Endothelial cell of umbilical vein (primary cell): ENCODE data around the gene DENR. TPM values are rescaled to one million over a fixed set of nuclear protein-coding genes. Genes with fewer than 3 reads are reported as not detected.
"Not testable (repeated sequence)": the region's sequence is repeated elsewhere in the genome, so short reads cannot be mapped to it uniquely, and the experiment has no call there.

Experiments used
- BruUV-seq: library from RNA; stranded (reverse); fragments of 400-500 nt; replicated peaks from 2 replicates; lab custom pipeline; 2021; lab: Mats Ljungman, UMichigan
- CTCF ChIA-PET: fragments of 300-600, 350-600 bp; sonication (Branson Sonifier 250); formaldehyde crosslinking; loops from one replicate; lab custom pipeline; 2021; ENCODE audit warnings: antibody characterized with exemption, inconsistent platforms; lab: Charles Lee
- POLR2A ChIA-PET: fragments of 300-600, 350-600 bp; sonication (Branson Sonifier 250); formaldehyde crosslinking; loops from one replicate; lab custom pipeline; 2021; ENCODE audit warnings: antibody characterized with exemption, inconsistent platforms; lab: Charles Lee
- DNase-seq: peaks from one replicate; pipeline ENCODE4 v3.0.0-alpha.2; 2011; ENCODE audit warnings: low read depth, low spot score
- FAIRE-seq: peaks from 2 replicates; lab custom pipeline; 2011; peaks lifted over from hg19 to GRCh38; lab: Jason Lieb, UNC
- H2AFZ ChIP-seq: 2 replicates; pipeline ENCODE4 v1.6.0; 2012; ENCODE audit warnings: low read depth, low read length, control low read depth, inconsistent platforms
- H3K27ac ChIP-seq: 2 replicates; pipeline ENCODE4 v1.5.1; 2011; ENCODE audit warnings: low read depth, mild to moderate bottlenecking, control low read depth, low read length, moderate library complexity; ENCODE audit not compliant: insufficient read depth
- H3K27me3 ChIP-seq, 2 experiments: 2 replicates each; pipeline versions ENCODE4 v1.6.0 to v1.6.1; 2011; ENCODE audit warnings: low read length in 2 of 2, mixed read lengths in 1 of 2; ENCODE audit not compliant: control insufficient read depth in 2 of 2, insufficient read depth in 2 of 2
- H3K36me3 ChIP-seq, 2 experiments: 2 replicates in 1 of 2; 3 replicates in 1 of 2; pipeline ENCODE4 v1.5.1; 2011; ENCODE audit warnings: low read length in 2 of 2, mild to moderate bottlenecking in 1 of 2, moderate library complexity in 1 of 2; ENCODE audit not compliant: control insufficient read depth in 2 of 2, insufficient read depth in 2 of 2; ENCODE audit errors: extremely low read depth in 1 of 2
- H3K4me1 ChIP-seq: 3 replicates; pipeline ENCODE4 v1.5.1; 2011; ENCODE audit warnings: mild to moderate bottlenecking, low read length; ENCODE audit not compliant: control insufficient read depth, insufficient read depth; ENCODE audit errors: extremely low read depth
- H3K4me2 ChIP-seq: 2 replicates; pipeline ENCODE4 v1.6.1; 2011; ENCODE audit warnings: low read length, control low read depth, mixed read lengths; ENCODE audit not compliant: insufficient read depth
- H3K4me3 ChIP-seq, 3 experiments: fragments of 200-600 bp in 1 of 3; sonication (generic), shearing (Covaris generic) in 1 of 3; replicated peaks in 1 of 3; 2 replicates each; pipeline ENCODE4 v1.5.1; 2011 to 2016; ENCODE audit warnings: control low read depth in 3 of 3, low read length in 3 of 3, mild to moderate bottlenecking in 2 of 3, inconsistent platforms in 1 of 3, low read depth in 1 of 3, moderate library complexity in 1 of 3; ENCODE audit not compliant: insufficient read depth in 1 of 3
- H3K79me2 ChIP-seq: 2 replicates; pipeline ENCODE4 v1.6.0; 2012; ENCODE audit warnings: low read length, inconsistent platforms; ENCODE audit not compliant: control insufficient read depth, insufficient read depth
- H3K9ac ChIP-seq: replicated peaks from 2 replicates; pipeline ENCODE3; 2011; ENCODE audit warnings: low read length, control low read depth; ENCODE audit not compliant: insufficient read depth; ENCODE audit errors: extremely low read depth
- H3K9me1 ChIP-seq: replicated peaks from 3 replicates; pipeline ENCODE4 v1.6.0; 2011; ENCODE audit warnings: mild to moderate bottlenecking, low read length; ENCODE audit not compliant: control insufficient read depth, insufficient read depth; ENCODE audit errors: extremely low read depth
- H3K9me3 ChIP-seq: replicated peaks from 2 replicates; pipeline ENCODE4 v1.5.1; 2012; ENCODE audit warnings: low read length, inconsistent platforms; ENCODE audit not compliant: control insufficient read depth, insufficient read depth
- H4K20me1 ChIP-seq: replicated peaks from 2 replicates; pipeline ENCODE3; 2011; ENCODE audit warnings: mild to moderate bottlenecking, low read length; ENCODE audit not compliant: control insufficient read depth, insufficient read depth; ENCODE audit errors: extremely low read depth
- EZH2 ChIP-seq: IDR thresholded peaks from 2 replicates; pipeline ENCODE4 v1.6.1; 2012; ENCODE audit warnings: borderline replicate concordance, low read depth, mild to moderate bottlenecking, moderate library complexity, low read length, inconsistent platforms; ENCODE audit not compliant: severe bottlenecking
- FOS ChIP-seq: IDR thresholded peaks from 2 replicates; pipeline ENCODE4 v1.6.1; 2011; ENCODE audit warnings: mild to moderate bottlenecking, low read length, moderate library complexity, borderline replicate concordance; ENCODE audit not compliant: insufficient read depth
- GATA2 ChIP-seq: IDR thresholded peaks from 2 replicates; pipeline ENCODE4 v1.7.0; 2011; ENCODE audit warnings: low read depth, mild to moderate bottlenecking, moderate library complexity, mixed read lengths, low read length; ENCODE audit not compliant: insufficient read length, insufficient read depth
- JUN ChIP-seq: IDR thresholded peaks from 2 replicates; pipeline ENCODE4 v1.6.1; 2011; ENCODE audit warnings: borderline replicate concordance, low read depth; ENCODE audit not compliant: insufficient read length, insufficient read depth
- MYC ChIP-seq: IDR thresholded peaks from one replicate; pipeline ENCODE4 v1.6.1; 2011; ENCODE audit warnings: mild to moderate bottlenecking, low read depth, low read length
- POLR2A ChIP-seq: IDR thresholded peaks from 2 replicates; pipeline ENCODE4 v1.6.1; 2012; ENCODE audit warnings: low read depth, mild to moderate bottlenecking, control low read depth, low read length
- POLR2AphosphoS5 ChIP-seq: IDR thresholded peaks from 2 replicates; pipeline ENCODE4 v1.6.1; 2012; ENCODE audit warnings: low read depth, mild to moderate bottlenecking, control low read depth, low read length, moderate library complexity; ENCODE audit not compliant: insufficient read depth
- dilution Hi-C: fragments of 300-500 bp; cut with MboI; formaldehyde crosslinking; loops from one replicate; pipeline ENCODE4 v1.15.0; 2019; ENCODE audit warnings: low sequenced_read_pairs; ENCODE audit not compliant: extremely low pct_ligation_motif_present
- intact Hi-C: fragments of 100-400 bp; cut with micrococcal nuclease; formaldehyde crosslinking; loops from one replicate; pipeline ENCODE4 v1.10.0; 2022
- polyA plus RNA-seq, 4 experiments: library from polyadenylated mRNA; depleted of rRNA in 3 of 4; stranded (reverse) in 3 of 4; unstranded in 1 of 4; fragments of >200 nt; gene quantifications; 2 replicates each; pipeline versions ENCODE4 v1.2.1 to v1.2.3, GENCODE V29; 2011 to 2012; ENCODE audit warnings: missing spikeins in 1 of 4
- total RNA-seq: library from RNA; stranded (reverse); gene quantifications from 2 replicates; pipeline ENCODE4 v1.2.3, GENCODE V29; 2021
- TF ChIP-seq, protein P1 (sequence below), 2 donors: IDR thresholded peaks; 1 replicate in 1 of 2; 2 replicates in 1 of 2; pipeline ENCODE4 v1.5.1; 2011; ENCODE audit warnings: low read length in 2 of 2, mild to moderate bottlenecking in 2 of 2, moderate library complexity in 2 of 2, control low read depth in 1 of 2, inconsistent platforms in 1 of 2, low read depth in 1 of 2; ENCODE audit not compliant: insufficient read depth in 1 of 2; ENCODE audit errors: extremely low read depth in 1 of 2
- TF ChIP-seq, protein P2 (sequence below): IDR thresholded peaks from 2 replicates; pipeline ENCODE4 v1.6.1; 2011; ENCODE audit not compliant: insufficient read depth, insufficient read length

DENR gene
- total and polyA plus RNA-seq, 2 donors (not counting 3 experiments of a cell fraction or from before 2014, with no cell fraction given), result 25.8 to 70.3 TPM

DNA sequence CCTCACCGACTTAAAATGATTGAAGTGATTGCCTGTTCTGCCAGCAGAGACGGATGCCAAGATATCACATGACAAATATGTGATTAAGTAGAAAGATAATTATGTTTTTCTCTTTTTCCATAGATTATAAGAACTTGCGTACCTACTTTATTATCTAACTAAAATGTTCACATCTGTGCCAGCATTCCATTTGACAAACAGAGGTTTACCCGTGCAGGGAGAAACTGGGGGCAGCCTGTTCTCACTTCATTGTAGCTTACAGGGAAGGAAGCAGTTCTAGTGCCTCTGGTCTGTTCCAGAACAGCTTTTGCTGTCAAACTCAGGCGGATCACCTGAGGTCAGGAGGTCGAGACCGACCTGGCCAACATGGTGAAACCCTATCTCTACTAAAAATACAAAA, 51.3 kb downstream of the DENR start:
- H3K27me3 ChIP-seq, result no peaks in the 10 kb centered on the region
- H3K4me3 ChIP-seq, result no peak overlapping the region
- H3K79me2 ChIP-seq, result no peaks in the 10 kb centered on the region
- H2AFZ ChIP-seq, result no peak overlapping the region
- FAIRE-seq (no peak), DNase-seq (no peak)
- ChIA-PET CTCF (interaction anchor here (2.3 kb wide), 1 partner anchor 10 kb away, joined by 13 read pairs; no protein-coding TSS in a partner anchor), POLR2A (no interaction called here)
- dilution Hi-C loops (no loop called here), intact Hi-C loops (no loop called here)
- no peaks in the 10 kb centered on the region for H3K9me1 ChIP-seq
- no peak overlapping the region for H3K4me2 ChIP-seq
- no peak overlapping the region for H3K9ac ChIP-seq
- no peaks in the 10 kb centered on the region for H4K20me1 ChIP-seq
- H3K4me1 ChIP-seq, result no peaks in the 10 kb centered on the region
- no peak overlapping the region for H3K27ac ChIP-seq
- H3K9me3 ChIP-seq, result no peaks in the 10 kb centered on the region
- no peaks in the 10 kb centered on the region for H3K36me3 ChIP-seq
- TF ChIP-seq MYC (no peak), GATA2 (no peak), FOS (no peak), POLR2A (no peak), JUN (no peak), EZH2 (no peak), POLR2AphosphoS5 (no peak)
- TF ChIP-seq, protein P1, sequence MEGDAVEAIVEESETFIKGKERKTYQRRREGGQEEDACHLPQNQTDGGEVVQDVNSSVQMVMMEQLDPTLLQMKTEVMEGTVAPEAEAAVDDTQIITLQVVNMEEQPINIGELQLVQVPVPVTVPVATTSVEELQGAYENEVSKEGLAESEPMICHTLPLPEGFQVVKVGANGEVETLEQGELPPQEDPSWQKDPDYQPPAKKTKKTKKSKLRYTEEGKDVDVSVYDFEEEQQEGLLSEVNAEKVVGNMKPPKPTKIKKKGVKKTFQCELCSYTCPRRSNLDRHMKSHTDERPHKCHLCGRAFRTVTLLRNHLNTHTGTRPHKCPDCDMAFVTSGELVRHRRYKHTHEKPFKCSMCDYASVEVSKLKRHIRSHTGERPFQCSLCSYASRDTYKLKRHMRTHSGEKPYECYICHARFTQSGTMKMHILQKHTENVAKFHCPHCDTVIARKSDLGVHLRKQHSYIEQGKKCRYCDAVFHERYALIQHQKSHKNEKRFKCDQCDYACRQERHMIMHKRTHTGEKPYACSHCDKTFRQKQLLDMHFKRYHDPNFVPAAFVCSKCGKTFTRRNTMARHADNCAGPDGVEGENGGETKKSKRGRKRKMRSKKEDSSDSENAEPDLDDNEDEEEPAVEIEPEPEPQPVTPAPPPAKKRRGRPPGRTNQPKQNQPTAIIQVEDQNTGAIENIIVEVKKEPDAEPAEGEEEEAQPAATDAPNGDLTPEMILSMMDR (IDR thresholded peaks at IDR 0.05; ENCODE audit: extremely low read depth in 1 of 2, insufficient read depth in 1 of 2, low read depth in 1 of 2, low read length in 2 of 2), result no peak
- TF ChIP-seq, protein P2, sequence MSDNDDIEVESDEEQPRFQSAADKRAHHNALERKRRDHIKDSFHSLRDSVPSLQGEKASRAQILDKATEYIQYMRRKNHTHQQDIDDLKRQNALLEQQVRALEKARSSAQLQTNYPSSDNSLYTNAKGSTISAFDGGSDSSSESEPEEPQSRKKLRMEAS, result no peak
- BruUV-seq, result no TSS peak

DNA sequence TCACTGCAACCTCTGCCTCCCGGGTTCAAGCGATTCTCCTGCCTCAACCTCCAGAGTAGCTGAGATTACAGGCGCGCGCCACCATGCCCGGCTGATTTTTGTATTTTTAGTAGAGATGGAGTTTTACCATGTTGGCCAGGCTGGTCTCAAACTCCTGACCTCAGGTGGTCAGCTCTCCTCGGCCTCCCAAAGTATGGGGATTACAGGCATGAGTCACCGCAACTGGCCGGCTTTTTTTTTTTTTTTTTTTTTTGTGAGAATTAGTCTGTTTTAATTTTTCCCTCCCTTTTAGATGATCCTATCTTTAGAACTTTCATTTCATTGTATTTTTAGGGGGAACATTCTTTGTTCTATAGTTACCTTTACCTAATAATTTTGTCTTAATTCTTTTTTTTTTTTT, 52.3 kb downstream of the DENR start:
- H4K20me1 ChIP-seq, H3K4me2 ChIP-seq, H3K27ac ChIP-seq, BruUV-seq, POLR2A ChIA-PET, H3K27me3 ChIP-seq, H3K4me1 ChIP-seq, intact Hi-C loops, H3K9me1 ChIP-seq, H3K9me3 ChIP-seq, dilution Hi-C loops, H2AFZ ChIP-seq, H3K4me3 ChIP-seq, DNase-seq, H3K9ac ChIP-seq, H3K79me2 ChIP-seq, H3K36me3 ChIP-seq, FAIRE-seq: not testable (repeated sequence)
- CTCF ChIA-PET, result interaction anchor here (1.1 to 3.0 kb wide), 2 partner anchors 11 to 25 kb away, joined by 3 to 13 read pairs; no protein-coding TSS in a partner anchor
